Glomerular endothelial cell (primary cell): ENCODE measurements around the gene ARL10. TPM values are rescaled to one million over a fixed set of nuclear protein-coding genes. Genes with fewer than 3 reads are reported as not detected.

ENCODE experiments used
- total RNA-seq: library from RNA; depleted of rRNA; stranded (reverse); fragments of >200 nt; gene quantifications from 2 replicates; pipeline ENCODE4 v1.2.3, GENCODE V29; 2015

ARL10 gene
- total RNA-seq, 1 donor from 2014 or later = 21.6 TPM

Other genes starting within 250 kb of the ARL10 start
- gene SIMC1, start 127.1 kb upstream of the ARL10 start, total RNA-seq = 3.7 and 13.1 TPM in 2 replicates
- 154 and 160 TPM in 2 replicates for gene KIAA1191, start 3.7 kb upstream of the ARL10 start, total RNA-seq
- 18.1 and 27.2 TPM in 2 replicates for gene NOP16, start 23.1 kb downstream of the ARL10 start, total RNA-seq
- 119 TPM in 2 replicates for gene HIGD2A, start 23.3 kb downstream of the ARL10 start, total RNA-seq
- gene CLTB, start 51.1 kb downstream of the ARL10 start, total RNA-seq = 131 and 164 TPM in 2 replicates
- gene FAF2, start 82.9 kb downstream of the ARL10 start, total RNA-seq = 38.4 and 44.9 TPM in 2 replicates
- 12.6 and 26.1 TPM in 2 replicates for gene RNF44, start 171.9 kb downstream of the ARL10 start, total RNA-seq
- not detected in 2 replicates for gene CDHR2, start 183.9 kb downstream of the ARL10 start, total RNA-seq
- 12.3 and 13.1 TPM in 2 replicates for gene GPRIN1, start 244.7 kb downstream of the ARL10 start, total RNA-seq